Measurements from ENCODE around the gene TXNDC17.
"Not testable (repeated sequence)": the region's sequence is repeated elsewhere in the genome, so short reads cannot be mapped to it uniquely, and the experiment has no call there.

Gene TXNDC17

GRCh38 chr17:6677946-6678345, 37.1 kb downstream of the TXNDC17 start:
- DNase-seq, result peak in 3 of 10 donors; percentile 23 to 31 (median 27)
- intact Hi-C loops (cut with DNase I), result no loop called here

- DNase-seq, result peak in 3 of 10 donors; percentile 11 to 20 (median 16)
- intact Hi-C loops (cut with DNase I), result no loop called here
These were observed 38.4 kb downstream of the TXNDC17 start for GRCh38 chr17:6679241-6679640.

GRCh38 chr17:6681176-6681575, 40.3 kb downstream of the TXNDC17 start:
- DNase-seq, result peak in 3 of 10 donors; percentile 8 to 32 (median 25)
- intact Hi-C loops (cut with DNase I), result no loop called here

GRCh38 chr17:6681671-6682070, 40.8 kb downstream of the TXNDC17 start:
- DNase-seq, result peak in 2 of 10 donors; percentile 6 to 17
- intact Hi-C loops (cut with DNase I), result no loop called here

- peak in 3 of 10 donors; percentile 10 to 69 (median 14) for DNase-seq
- intact Hi-C loops (cut with DNase I), result no loop called here
These were observed 41.5 kb downstream of the TXNDC17 start for GRCh38 chr17:6682339-6682738.

- peak in 2 of 10 donors; percentile 27 to 30 for DNase-seq
- intact Hi-C loops (cut with DNase I), result no loop called here
These were observed 42.3 kb downstream of the TXNDC17 start for GRCh38 chr17:6683081-6683684.

GRCh38 chr17:6683730-6684459, 43.0 kb downstream of the TXNDC17 start:
- DNase-seq, result no peak
- intact Hi-C loops (cut with DNase I), result no loop called here

- peak in 2 of 10 donors; percentile 19 to 55 for DNase-seq
- intact Hi-C loops (cut with DNase I), result no loop called here
These were observed 43.6 kb downstream of the TXNDC17 start for GRCh38 chr17:6684460-6684783.

- intact Hi-C loops (cut with DNase I), result no loop called here
- DNase-seq, result peak in 2 of 10 donors; percentile 26 to 61
These were observed 44.3 kb downstream of the TXNDC17 start for GRCh38 chr17:6684881-6685767.

GRCh38 chr17:6686026-6686425, 45.2 kb downstream of the TXNDC17 start:
- DNase-seq, result peak in 1 of 10 donors; percentile 25
- intact Hi-C loops (cut with DNase I), result no loop called here

- intact Hi-C loops (cut with DNase I), result no loop called here
- DNase-seq, result peak in 2 of 10 donors; percentile 48 to 62
These were observed 48.1 kb downstream of the TXNDC17 start for GRCh38 chr17:6688944-6689343.

- intact Hi-C loops (cut with DNase I), result no loop called here
- DNase-seq, result peak in 3 of 10 donors; percentile 45 to 62 (median 46)
These were observed 49.8 kb downstream of the TXNDC17 start for GRCh38 chr17:6690641-6691040.

GRCh38 chr17:6691546-6691945, 50.7 kb downstream of the TXNDC17 start:
- intact Hi-C loops (cut with DNase I), result no loop called here
- DNase-seq, result peak in 1 of 10 donors; percentile 16

- DNase-seq, result peak in 1 of 10 donors; percentile 6
- intact Hi-C loops (cut with DNase I), result not testable (repeated sequence)
These were observed 51.1 kb downstream of the TXNDC17 start for GRCh38 chr17:6691958-6692357.
